Measurements from ENCODE around the gene KCNN1.

The KCNN1 gene

DNA sequence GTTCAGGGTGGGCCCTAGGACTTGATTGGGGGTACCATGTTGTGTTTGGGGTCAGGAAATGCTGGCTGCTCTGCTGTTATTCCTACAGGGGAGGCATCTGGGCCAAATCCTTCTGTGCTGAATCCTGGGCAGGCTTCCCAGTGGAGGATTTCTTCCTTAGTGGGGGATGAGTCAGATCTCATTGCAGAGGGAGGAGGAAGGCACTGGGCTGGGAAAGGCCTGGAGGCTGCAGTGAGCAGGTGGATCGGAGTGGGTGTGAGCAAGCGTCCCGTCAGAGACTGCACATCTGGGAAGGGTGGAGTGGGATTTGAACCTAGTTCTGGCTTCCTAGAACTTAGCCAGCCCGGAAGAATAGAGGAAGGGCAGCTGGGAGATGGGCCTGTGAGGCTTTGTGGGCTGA, 22.6 kb upstream of the KCNN1 start:
- Histone ChIP-seq H3K9me3 (ENCODE audit: insufficient read depth, low read depth, low read length) (peaks cover 2% of the 10 kb centered on the region), H4K8ac (ENCODE audit: low read depth, low read length) (no peak overlapping the region), H4K12ac (ENCODE audit: low read depth, low read length) (no peak overlapping the region), H2BK120ac (ENCODE audit: insufficient read depth, low read length, poor library complexity) (no peak overlapping the region), H3K4me2 (ENCODE audit: low read length) (no peak overlapping the region), H3K4me1 (ENCODE audit: control insufficient read depth in 1 of 2, insufficient read depth in 2 of 2, low read length in 2 of 2) (peaks cover 3 to 4% of the 10 kb centered on the region in 2 experiments), H3K23ac (ENCODE audit: low read length) (no peak overlapping the region), H3K79me2 (ENCODE audit: control insufficient read depth, insufficient read depth, low read length, poor library complexity) (peaks cover 3% of the 10 kb centered on the region), H3K4ac (ENCODE audit: low read depth, low read length) (no peak overlapping the region), H2AFZ (ENCODE audit: insufficient read depth, low read length, poor library complexity) (no peak overlapping the region), H3K9ac (ENCODE audit: low read length) (no peak overlapping the region), H2BK12ac (ENCODE audit: low read length) (no peak overlapping the region), H3K14ac (ENCODE audit: low read length) (no peak overlapping the region), H3K18ac (ENCODE audit: low read length) (no peak overlapping the region), H2AK5ac (ENCODE audit: low read length) (no peak overlapping the region), H2BK5ac (ENCODE audit: low read depth, low read length, poor library complexity) (no peak overlapping the region), H3K79me1 (ENCODE audit: low read length) (peaks cover 3% of the 10 kb centered on the region), H3K27ac (ENCODE audit: low read depth, low read length) (no peak overlapping the region), H3K27me3 (ENCODE audit: insufficient read depth, low read length) (peaks cover 5% of the 10 kb centered on the region), H3K4me3 (ENCODE audit: low read depth, low read length) (no peak overlapping the region), H4K91ac (ENCODE audit: low read depth, low read length) (no peak overlapping the region), H3K36me3 (ENCODE audit: control insufficient read depth in 1 of 2, insufficient read depth in 2 of 2, low read length in 2 of 2) (peaks cover 29 to 37% of the 10 kb centered on the region in 2 experiments)
- WGBS (ENCODE audit: extremely low coverage, insufficient coverage, insufficient read length), result no CpG with 5 or more reads among the region's 4 CpGs
- DNase-seq, result peak in 1 of 2 donors; percentile 31

DNA sequence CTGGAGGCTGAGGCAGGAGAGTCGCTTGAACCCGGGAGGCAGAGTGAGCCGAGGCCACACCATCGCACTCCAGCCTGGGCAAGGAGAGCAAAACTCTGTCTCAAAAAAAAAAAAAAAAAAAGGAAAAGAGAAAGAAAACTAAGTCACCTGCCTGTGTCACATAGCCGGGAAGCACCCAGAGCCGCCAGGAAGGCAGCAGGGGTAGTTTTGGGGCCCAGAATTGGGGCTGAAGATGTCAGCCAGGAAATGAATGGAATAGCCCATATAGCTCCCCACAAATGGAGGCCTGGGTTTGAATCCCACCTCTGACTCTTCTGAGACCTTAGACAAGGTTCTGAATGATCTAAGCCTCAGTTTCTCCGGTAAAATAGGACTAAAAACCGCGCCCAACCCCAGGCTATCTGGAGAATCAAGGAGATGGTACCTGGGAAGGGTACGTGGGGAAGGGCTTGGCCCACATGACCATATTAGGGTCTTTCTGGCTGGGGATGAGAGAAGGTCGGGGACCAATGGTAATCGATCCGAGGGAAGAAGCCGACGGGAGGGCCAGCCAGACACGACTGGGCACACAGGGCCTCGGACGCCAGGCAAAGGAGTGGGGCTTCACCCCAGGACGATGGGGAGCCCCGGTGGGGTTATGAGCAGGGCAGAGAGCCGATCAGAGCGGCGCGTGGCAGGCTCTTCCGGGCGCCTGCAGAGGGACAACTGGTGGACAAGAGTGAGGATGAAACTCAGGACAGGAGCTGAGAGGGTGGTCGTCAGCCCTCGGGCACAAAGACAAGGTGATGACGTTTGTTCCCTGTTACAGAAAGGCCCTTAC, 19.7 kb upstream of the KCNN1 start:
- Histone ChIP-seq H4K8ac (ENCODE audit: low read depth, low read length) (peak overlapping the region; percentile 88), H3K79me2 (ENCODE audit: control insufficient read depth, insufficient read depth, low read length, poor library complexity) (peaks cover 3% of the 10 kb centered on the region), H2BK5ac (ENCODE audit: low read depth, low read length, poor library complexity) (peak overlapping the region; percentile 5), H3K79me1 (ENCODE audit: low read length) (peaks cover 3% of the 10 kb centered on the region), H4K91ac (ENCODE audit: low read depth, low read length) (peak overlapping the region; percentile 79), H3K9me3 (ENCODE audit: insufficient read depth, low read depth, low read length) (peaks cover 3% of the 10 kb centered on the region), H3K4ac (ENCODE audit: low read depth, low read length) (no peak overlapping the region), H2BK120ac (ENCODE audit: insufficient read depth, low read length, poor library complexity) (peak overlapping the region; percentile 66), H3K4me3 (ENCODE audit: low read depth, low read length) (peak overlapping the region; percentile 67), H3K27me3 (ENCODE audit: insufficient read depth, low read length) (peaks cover 34% of the 10 kb centered on the region), H3K9ac (ENCODE audit: low read length) (peak overlapping the region; percentile 15), H2AFZ (ENCODE audit: insufficient read depth, low read length, poor library complexity) (peak overlapping the region; percentile 100), H3K4me1 (ENCODE audit: control insufficient read depth in 1 of 2, insufficient read depth in 2 of 2, low read length in 2 of 2) (peaks cover 9% of the 10 kb centered on the region in 2 experiments), H2AK5ac (ENCODE audit: low read length) (peak overlapping the region; percentile 51), H3K18ac (ENCODE audit: low read length) (peak overlapping the region; percentile 19), H4K12ac (ENCODE audit: low read depth, low read length) (peak overlapping the region; percentile 81), H3K36me3 (ENCODE audit: control insufficient read depth in 1 of 2, insufficient read depth in 2 of 2, low read length in 2 of 2) (peaks cover 15 to 24% of the 10 kb centered on the region in 2 experiments), H3K27ac (ENCODE audit: low read depth, low read length) (no peak overlapping the region), H3K14ac (ENCODE audit: low read length) (peak overlapping the region; percentile 94), H2BK12ac (ENCODE audit: low read length) (peak overlapping the region; percentile 68), H3K4me2 (ENCODE audit: low read length) (peak overlapping the region; percentile 75), H3K23ac (ENCODE audit: low read length) (no peak overlapping the region)
- no CpG with 5 or more reads among the region's 29 CpGs for WGBS (ENCODE audit: extremely low coverage, insufficient coverage, insufficient read length)
- no peak for DNase-seq

DNA sequence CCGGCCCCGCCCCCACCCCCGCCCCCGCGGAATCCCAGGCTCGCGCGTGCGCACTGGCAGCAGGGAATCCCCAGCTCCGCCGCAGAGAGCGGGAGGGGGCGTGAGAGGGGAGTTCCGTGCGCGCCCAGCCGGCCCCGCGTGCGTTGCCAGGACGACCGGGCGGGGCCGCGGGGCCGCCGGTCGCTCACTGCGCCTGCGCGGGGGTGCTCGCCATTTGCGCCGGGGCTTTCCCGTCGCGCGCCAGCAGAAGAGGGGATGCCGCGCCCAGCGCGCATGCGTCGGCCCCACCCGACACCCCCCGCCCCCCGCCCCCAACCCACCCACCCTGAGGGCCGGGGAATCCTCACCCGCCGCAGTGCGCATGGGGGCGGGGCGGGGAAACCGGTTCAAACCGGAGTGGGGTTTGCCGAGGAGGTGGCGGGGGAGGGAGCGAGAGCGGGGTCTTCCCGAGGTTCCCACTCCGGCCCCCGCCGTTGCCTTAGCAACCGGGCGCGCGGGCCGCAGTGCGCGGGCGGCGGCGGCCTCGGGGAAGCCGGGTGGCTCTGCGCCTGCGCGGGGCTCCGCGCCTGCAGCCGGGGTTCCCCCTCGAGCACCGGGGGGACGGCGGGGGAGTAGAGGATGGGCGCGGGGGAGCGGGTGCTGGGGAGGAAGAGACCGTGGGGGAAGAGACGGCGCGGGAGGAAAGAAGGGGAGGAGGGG, 18.9 kb upstream of the KCNN1 start:
- H3K18ac ChIP-seq (ENCODE audit: low read length), result no peak overlapping the region
- no peak overlapping the region for H3K14ac ChIP-seq (ENCODE audit: low read length)
- H3K79me1 ChIP-seq (ENCODE audit: low read length), result peaks cover 3% of the 10 kb centered on the region
- H4K12ac ChIP-seq (ENCODE audit: low read depth, low read length), result no peak overlapping the region
- H3K23ac ChIP-seq (ENCODE audit: low read length), result no peak overlapping the region
- peaks cover 5% of the 10 kb centered on the region for H3K9me3 ChIP-seq (ENCODE audit: insufficient read depth, low read depth, low read length)
- no peak overlapping the region for H2BK12ac ChIP-seq (ENCODE audit: low read length)
- no peak overlapping the region for H3K9ac ChIP-seq (ENCODE audit: low read length)
- peaks cover 3% of the 10 kb centered on the region for H3K79me2 ChIP-seq (ENCODE audit: control insufficient read depth, insufficient read depth, low read length, poor library complexity)
- peak overlapping the region; percentile 67 for H4K91ac ChIP-seq (ENCODE audit: low read depth, low read length)
- WGBS (ENCODE audit: extremely low coverage, insufficient coverage, insufficient read length), result no CpG with 5 or more reads among the region's 92 CpGs
- H4K8ac ChIP-seq (ENCODE audit: low read depth, low read length), result peak overlapping the region; percentile 25
- H2AFZ ChIP-seq (ENCODE audit: insufficient read depth, low read length, poor library complexity), result no peak overlapping the region
- H2BK120ac ChIP-seq (ENCODE audit: insufficient read depth, low read length, poor library complexity), result no peak overlapping the region
- H3K4me2 ChIP-seq (ENCODE audit: low read length), result peak overlapping the region; percentile 64
- H2BK5ac ChIP-seq (ENCODE audit: low read depth, low read length, poor library complexity), result no peak overlapping the region
- H3K4ac ChIP-seq (ENCODE audit: low read depth, low read length), result no peak overlapping the region
- DNase-seq, result peak; percentile 94 to 98
- H3K27ac ChIP-seq (ENCODE audit: low read depth, low read length), result no peak overlapping the region
- H3K27me3 ChIP-seq (ENCODE audit: insufficient read depth, low read length), result peaks cover 42% of the 10 kb centered on the region
- peaks cover 9 to 17% of the 10 kb centered on the region in 2 experiments for H3K36me3 ChIP-seq (ENCODE audit: control insufficient read depth in 1 of 2, insufficient read depth in 2 of 2, low read length in 2 of 2)
- H3K4me1 ChIP-seq (ENCODE audit: control insufficient read depth in 1 of 2, insufficient read depth in 2 of 2, low read length in 2 of 2), result peaks cover 9% of the 10 kb centered on the region in 2 experiments
- H3K4me3 ChIP-seq (ENCODE audit: low read depth, low read length), result peak overlapping the region; percentile 69
- H2AK5ac ChIP-seq (ENCODE audit: low read length), result no peak overlapping the region

DNA sequence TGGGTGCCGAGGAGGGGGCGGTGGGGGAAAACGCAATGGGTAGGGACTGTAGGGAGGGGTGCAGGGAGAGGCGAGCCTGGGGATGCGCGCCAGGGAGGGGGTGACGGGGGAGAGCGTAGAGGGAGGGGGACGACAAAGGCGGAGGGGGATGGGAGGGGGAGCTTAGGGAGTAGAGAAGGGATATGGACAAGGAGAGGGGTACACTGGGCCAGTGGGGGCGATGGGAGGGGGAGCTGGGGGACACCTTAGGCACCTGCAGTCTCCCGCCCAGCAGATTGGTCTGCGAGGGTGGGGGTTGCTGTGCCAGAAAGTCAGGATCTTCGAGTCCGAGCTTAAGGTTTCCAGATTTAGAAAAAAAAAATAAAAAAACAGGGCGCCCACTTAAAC, 18.4 kb upstream of the KCNN1 start:
- Histone ChIP-seq H3K79me1 (ENCODE audit: low read length) (peaks cover 3% of the 10 kb centered on the region), H4K91ac (ENCODE audit: low read depth, low read length) (no peak overlapping the region), H3K18ac (ENCODE audit: low read length) (no peak overlapping the region), H3K4me1 (ENCODE audit: control insufficient read depth in 1 of 2, insufficient read depth in 2 of 2, low read length in 2 of 2) (peaks cover 9% of the 10 kb centered on the region in 2 experiments), H2BK120ac (ENCODE audit: insufficient read depth, low read length, poor library complexity) (no peak overlapping the region), H3K36me3 (ENCODE audit: control insufficient read depth in 1 of 2, insufficient read depth in 2 of 2, low read length in 2 of 2) (peaks cover 7 to 15% of the 10 kb centered on the region in 2 experiments), H3K14ac (ENCODE audit: low read length) (no peak overlapping the region), H3K79me2 (ENCODE audit: control insufficient read depth, insufficient read depth, low read length, poor library complexity) (peaks cover 3% of the 10 kb centered on the region), H2BK12ac (ENCODE audit: low read length) (no peak overlapping the region), H4K8ac (ENCODE audit: low read depth, low read length) (no peak overlapping the region), H3K27me3 (ENCODE audit: insufficient read depth, low read length) (peaks cover 47% of the 10 kb centered on the region), H3K9me3 (ENCODE audit: insufficient read depth, low read depth, low read length) (peaks cover 4% of the 10 kb centered on the region), H4K12ac (ENCODE audit: low read depth, low read length) (no peak overlapping the region), H3K23ac (ENCODE audit: low read length) (no peak overlapping the region), H3K4me2 (ENCODE audit: low read length) (peak overlapping the region; percentile 64), H3K9ac (ENCODE audit: low read length) (no peak overlapping the region), H2BK5ac (ENCODE audit: low read depth, low read length, poor library complexity) (no peak overlapping the region), H3K4ac (ENCODE audit: low read depth, low read length) (no peak overlapping the region), H2AK5ac (ENCODE audit: low read length) (no peak overlapping the region), H2AFZ (ENCODE audit: insufficient read depth, low read length, poor library complexity) (no peak overlapping the region), H3K4me3 (ENCODE audit: low read depth, low read length) (peak overlapping the region; percentile 69), H3K27ac (ENCODE audit: low read depth, low read length) (no peak overlapping the region)
- no peak for DNase-seq
- no CpG with 5 or more reads among the region's 16 CpGs for WGBS (ENCODE audit: extremely low coverage, insufficient coverage, insufficient read length)

All from trophoblast cell (in vitro differentiated cells and primary cell).